K562 (cell line): ENCODE measurements around the gene MKS1. TPM values are rescaled to one million over a fixed set of nuclear protein-coding genes. Genes with fewer than 3 reads are reported as not detected.

Source experiments
- DIDO1 ChIP-seq: fragments of 450-650 bp; IDR thresholded peaks from 2 replicates; pipeline ENCODE4 v1.6.1; 2016; ENCODE audit warnings: low read depth, missing biosample characterization, missing genetic modification characterization
- ELF1 ChIP-seq: fragments of 200-800 bp; sonication (Bioruptor generic); IDR thresholded peaks from 2 replicates; pipeline ENCODE4 v1.6.1; 2016; ENCODE audit warnings: missing genetic modification characterization, missing compliant biosample characterization
- FOXP1 ChIP-seq: sonication (generic); formaldehyde crosslinking; IDR thresholded peaks from 2 replicates; pipeline ENCODE4 v1.8.0; 2022; ENCODE audit warnings: mild to moderate bottlenecking, missing genetic modification reagents
- GATA2 ChIP-seq: sonication (generic); formaldehyde crosslinking; IDR thresholded peaks from 2 replicates; pipeline ENCODE4 v1.4.0; 2020; ENCODE audit warnings: mild to moderate bottlenecking, missing genetic modification reagents
- GTF2F1 ChIP-seq: IDR thresholded peaks from 2 replicates; pipeline ENCODE4 v1.6.1; 2011; ENCODE audit warnings: low read depth, low read length, improper control_type of control experiment
- HCFC1 ChIP-seq: IDR thresholded peaks from 2 replicates; pipeline ENCODE4 v1.6.1; 2012; ENCODE audit warnings: low read depth, low read length, improper control_type of control experiment
- HOXB6 ChIP-seq: fragments of 250-450 bp; sonication (Bioruptor Pico); IDR thresholded peaks from 2 replicates; pipeline ENCODE4 v1.5.1; 2022; ENCODE audit warnings: mild to moderate bottlenecking, borderline replicate concordance
- MXD1 ChIP-seq: fragments of 250-450 bp; sonication (Bioruptor Pico); IDR thresholded peaks from 2 replicates; pipeline ENCODE4 v1.8.0; 2021; ENCODE audit warnings: borderline replicate concordance, mild to moderate bottlenecking, moderate library complexity; ENCODE audit not compliant: poor library complexity, severe bottlenecking
- NCOA4 ChIP-seq: fragments of 450-650 bp; IDR thresholded peaks from 2 replicates; pipeline ENCODE4 v1.6.1; 2018; ENCODE audit warnings: mild to moderate bottlenecking; ENCODE audit not compliant: partially characterized antibody
- NELFE ChIP-seq: IDR thresholded peaks from 2 replicates; pipeline ENCODE4 v1.6.1; 2011; ENCODE audit warnings: mild to moderate bottlenecking; ENCODE audit not compliant: insufficient read depth, insufficient read length
- NEUROD1 ChIP-seq: fragments of 150-350 bp; IDR thresholded peaks from 2 replicates; pipeline ENCODE4 v1.6.1; 2014; ENCODE audit warnings: borderline replicate concordance, low read length, low read depth; ENCODE audit not compliant: partially characterized antibody
- SLC30A9 ChIP-seq: fragments of 250-450 bp; sonication (Bioruptor Pico); IDR thresholded peaks from 2 replicates; pipeline ENCODE4 v1.8.0; 2022; ENCODE audit warnings: mild to moderate bottlenecking, moderate library complexity
- SP2 ChIP-seq: IDR thresholded peaks from 2 replicates; pipeline ENCODE4 v1.6.1; 2011; ENCODE audit warnings: mild to moderate bottlenecking, low read depth, low read length, moderate library complexity; ENCODE audit not compliant: poor library complexity, severe bottlenecking; ENCODE audit errors: extremely low read depth
- U2AF1 ChIP-seq: fragments of 200-400 bp; formaldehyde crosslinking; optimal IDR thresholded peaks from 2 replicates; pipeline ENCODE3; 2017; ENCODE audit warnings: mild to moderate bottlenecking, low read depth, low read length, moderate library complexity
- ZKSCAN1 ChIP-seq: fragments of 150-350 bp; IDR thresholded peaks from 2 replicates; pipeline ENCODE4 v1.6.1; 2016; ENCODE audit warnings: low read depth, low read length
- ZNF41 ChIP-seq: fragments of 250-450 bp; sonication (Bioruptor Pico); conservative IDR thresholded peaks from 2 replicates; pipeline ENCODE4 v1.4.0; 2020; ENCODE audit warnings: mild to moderate bottlenecking
- ZNF436 ChIP-seq: fragments of 250-450, 450-650 bp; sonication (Bioruptor Pico); formaldehyde crosslinking; IDR thresholded peaks from 2 replicates; pipeline ENCODE4 v1.7.0; 2020; ENCODE audit warnings: mild to moderate bottlenecking
- polyA plus RNA-seq, 8 experiments: library from polyadenylated mRNA; depleted of rRNA in 4 of 8; stranded (reverse) in 5 of 8; unstranded in 3 of 8; fragments of >200 nt; fragmentation: Nextera tagmentation in 2 of 8; fragmentation: Illumina TruSeq in 1 of 8; extraction: Ambion mirVana in 2 of 8; extraction: Trizol in 1 of 8; gene quantifications; 2 replicates each; pipeline versions ENCODE4 v1.2.1 to v1.2.3, GENCODE V29; 2011 to 2014; ENCODE audit warnings: inconsistent platforms in 1 of 8, missing spikeins in 1 of 8
- total RNA-seq, 7 experiments: library from RNA; depleted of rRNA in 6 of 7; stranded (reverse); fragments of >200 nt in 6 of 7; fragmentation: Illumina TruSeq in 2 of 7; extraction: Trizol in 2 of 7; gene quantifications; 2 replicates each; pipeline versions ENCODE4 v1.2.1 to v1.2.3, GENCODE V29; 2011 to 2021; ENCODE audit warnings: low replicate concordance in 1 of 7
- TF ChIP-seq, protein P1 (sequence below): fragments of 450-650 bp; IDR thresholded peaks from 2 replicates; pipeline ENCODE4 v1.6.1; 2016; ENCODE audit warnings: low read depth, mild to moderate bottlenecking, moderate library complexity

The MKS1 gene
- total and polyA plus RNA-seq, 9 of the 15 experiments (the other 6 are each of a cell fraction or from before 2014, with no cell fraction given): 16.3 to 31.0 (median 25.9) TPM

- TF ChIP-seq ZNF41 (CRISPR knock-in tag) (no peak), HOXB6 (CRISPR knock-in tag) (no peak), SP2 (no peak), FOXP1 (CRISPR knock-in tag) (peak; percentile 90; the same call in 1 of the 2 replicates), NELFE (no peak), NCOA4 (no peak), ZNF436 (CRISPR knock-in tag) (no peak), SLC30A9 (no peak), MXD1 (CRISPR knock-in tag) (no peak), DIDO1 (tag) (peak; percentile 38; the same call in 1 of the 2 replicates), HCFC1 (peak; percentile 43; the same call in 1 of the 2 replicates), GTF2F1 (no peak), ELF1 (tag) (no peak), ZKSCAN1 (no peak), U2AF1 (no peak), NEUROD1 (peak; percentile 31), GATA2 (CRISPR knock-in tag) (0 out of 2 replicates have a peak, but pooled peaks have one; percentile 12)
- TF ChIP-seq, protein P1, sequence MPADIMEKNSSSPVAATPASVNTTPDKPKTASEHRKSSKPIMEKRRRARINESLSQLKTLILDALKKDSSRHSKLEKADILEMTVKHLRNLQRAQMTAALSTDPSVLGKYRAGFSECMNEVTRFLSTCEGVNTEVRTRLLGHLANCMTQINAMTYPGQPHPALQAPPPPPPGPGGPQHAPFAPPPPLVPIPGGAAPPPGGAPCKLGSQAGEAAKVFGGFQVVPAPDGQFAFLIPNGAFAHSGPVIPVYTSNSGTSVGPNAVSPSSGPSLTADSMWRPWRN: peak; percentile 85
Observed at GRCh38 chr17:58249270-58250133, 30.4 kb upstream of the MKS1 start (continued).
